ENCODE measurements around the gene ARPC1A.

GRCh38 chr7:99325001-99325493 is 651 bp upstream of the ARPC1A start:
- TF ChIP-seq POLR2AphosphoS5 (IDR thresholded peaks at IDR 0.05; ENCODE audit: low read depth, low read length) = no peak
- TF ChIP-seq REST (IDR thresholded peaks at IDR 0.05; ENCODE audit: insufficient read depth in 1 of 2, low read depth in 2 of 2, low read length in 2 of 2) = no peak
- no peak for TF ChIP-seq SIN3A (IDR thresholded peaks at IDR 0.05; ENCODE audit: borderline replicate concordance, insufficient read depth, low read length)
- TF ChIP-seq FOXP2 (optimal IDR thresholded peaks at IDR 0.05; ENCODE audit: borderline replicate concordance, extremely low read depth, extremely low read length, insufficient read depth) = no peak
- TF ChIP-seq TAF1 (IDR thresholded peaks at IDR 0.05; ENCODE audit: borderline replicate concordance, insufficient read depth, low read length) = no peak
